Measurements from ENCODE around the gene SERPINB3.

- no peak for TF ChIP-seq CTCF (IDR thresholded peaks at IDR 0.05 in 2 of 3, conservative IDR thresholded peaks at IDR 0.05 in 1 of 3; ENCODE audit: borderline replicate concordance in 1 of 3, insufficient read depth in 1 of 3, low read depth in 2 of 3, low read length in 2 of 3)
- no peak for TF ChIP-seq EZH2 (IDR thresholded peaks at IDR 0.05)
- TF ChIP-seq CEBPB (IDR thresholded peaks at IDR 0.05; ENCODE audit: low read depth) = no peak
- TF ChIP-seq ATF3 (IDR thresholded peaks at IDR 0.05) = no peak
- TF ChIP-seq, protein P1, sequence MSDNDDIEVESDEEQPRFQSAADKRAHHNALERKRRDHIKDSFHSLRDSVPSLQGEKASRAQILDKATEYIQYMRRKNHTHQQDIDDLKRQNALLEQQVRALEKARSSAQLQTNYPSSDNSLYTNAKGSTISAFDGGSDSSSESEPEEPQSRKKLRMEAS (IDR thresholded peaks at IDR 0.05) = no peak
Observed at GRCh38 chr18:63683890-63684289, 22.2 kb upstream of the SERPINB3 start.

Data from HCT116 (cell line).